22Rv1 (cell line): ENCODE results near the gene PTX3.

Source experiments
- H3K27ac ChIP-seq: fragments of 450-650 bp; 2 replicates; pipeline ENCODE4 v1.5.1; 2017
- CTCF ChIP-seq: fragments of 450-650 bp; IDR thresholded peaks from 2 replicates; pipeline ENCODE4 v1.5.1; 2017; ENCODE audit warnings: mild to moderate bottlenecking
- ZFX ChIP-seq: fragments of 450-650 bp; IDR thresholded peaks from 2 replicates; pipeline ENCODE4 v1.6.1; 2017; ENCODE audit warnings: antibody characterized with exemption, borderline replicate concordance

The PTX3 gene

GRCh38 chr3:157427901-157428300, 8.7 kb upstream of the PTX3 start:
- no peak for TF ChIP-seq CTCF
- no peak for TF ChIP-seq ZFX

GRCh38 chr3:157428853-157429252, 7.8 kb upstream of the PTX3 start:
- H3K27ac ChIP-seq, result no peak overlapping the region
- TF ChIP-seq CTCF (no peak), ZFX (no peak)

More at GRCh38 chr3:157427901-157428300, 8.7 kb upstream of the PTX3 start:
- H3K27ac ChIP-seq, result no peak overlapping the region

- no peak overlapping the region for H3K27ac ChIP-seq
- TF ChIP-seq CTCF, result no peak
- TF ChIP-seq ZFX, result no peak
Observed at GRCh38 chr3:157429708-157430107, 6.9 kb upstream of the PTX3 start.

- TF ChIP-seq ZFX, result no peak
- TF ChIP-seq CTCF, result no peak
- no peak overlapping the region for H3K27ac ChIP-seq
Observed at GRCh38 chr3:157438194-157438730, 1.6 kb downstream of the PTX3 start.

- no peak overlapping the region for H3K27ac ChIP-seq
- TF ChIP-seq ZFX (no peak), CTCF (no peak)
Observed at GRCh38 chr3:157441102-157441624, 4.5 kb downstream of the PTX3 start.

GRCh38 chr3:157442729-157443128, 6.1 kb downstream of the PTX3 start:
- no peak for TF ChIP-seq ZFX
- TF ChIP-seq CTCF, result no peak
- no peak overlapping the region for H3K27ac ChIP-seq

GRCh38 chr3:157443905-157444796, 7.5 kb downstream of the PTX3 start:
- TF ChIP-seq ZFX, result no peak
- TF ChIP-seq CTCF, result no peak
- no peak overlapping the region for H3K27ac ChIP-seq
